Measurements from ENCODE around the gene PNMA1. TPM values are rescaled to one million over a fixed set of nuclear protein-coding genes. Genes with fewer than 3 reads are reported as not detected.

The PNMA1 gene
- total RNA-seq, 1 donor from 2014 or later: 13.9 TPM

- intact Hi-C loops (cut with micrococcal nuclease): no loop called here
- DNase-seq (no peak), ATAC-seq (no peak)
These were observed 18.2 kb downstream of the PNMA1 start for GRCh38 chr14:73695997-73696396.

- ATAC-seq (no peak), DNase-seq (no peak)
- intact Hi-C loops (cut with micrococcal nuclease): no loop called here
These were observed 19.1 kb downstream of the PNMA1 start for GRCh38 chr14:73695082-73695481.

GRCh38 chr14:73694083-73694482 is 20.1 kb downstream of the PNMA1 start:
- intact Hi-C loops (cut with micrococcal nuclease): no loop called here
- ATAC-seq (no peak), DNase-seq (no peak)

GRCh38 chr14:73686901-73687300 is 27.3 kb downstream of the PNMA1 start:
- DNase-seq: no peak
- intact Hi-C loops (cut with micrococcal nuclease): no loop called here
- ATAC-seq: no peak

- DNase-seq (no peak), ATAC-seq (no peak)
- intact Hi-C loops (cut with micrococcal nuclease): no loop called here
These were observed 28.9 kb downstream of the PNMA1 start for GRCh38 chr14:73685328-73685727.

GRCh38 chr14:73684627-73685026 is 29.6 kb downstream of the PNMA1 start:
- DNase-seq: no peak
- intact Hi-C loops (cut with micrococcal nuclease): no loop called here
- ATAC-seq: no peak

GRCh38 chr14:73680821-73681220 is 33.4 kb downstream of the PNMA1 start:
- ATAC-seq (no peak), DNase-seq (no peak)
- intact Hi-C loops (cut with micrococcal nuclease): no loop called here

GRCh38 chr14:73678698-73679097 is 35.5 kb downstream of the PNMA1 start:
- ATAC-seq: no peak
- intact Hi-C loops (cut with micrococcal nuclease): no loop called here

GRCh38 chr14:73674986-73675385 is 39.2 kb downstream of the PNMA1 start:
- intact Hi-C loops (cut with micrococcal nuclease): no loop called here
- no peak for DNase-seq

More at GRCh38 chr14:73678698-73679097, 35.5 kb downstream of the PNMA1 start:
- DNase-seq: no peak

GRCh38 chr14:73667854-73668253 is 46.3 kb downstream of the PNMA1 start:
- ATAC-seq: no peak
- intact Hi-C loops (cut with micrococcal nuclease): no loop called here
- DNase-seq: no peak

More at GRCh38 chr14:73674986-73675385, 39.2 kb downstream of the PNMA1 start:
- ATAC-seq: no peak

GRCh38 chr14:73666583-73666982 is 47.6 kb downstream of the PNMA1 start:
- DNase-seq (no peak), ATAC-seq (no peak)
- intact Hi-C loops (cut with micrococcal nuclease): no loop called here

- ATAC-seq (no peak), DNase-seq (no peak)
- intact Hi-C loops (cut with micrococcal nuclease): no loop called here
These were observed 49.1 kb downstream of the PNMA1 start for GRCh38 chr14:73665130-73665529.

- DNase-seq (no peak), ATAC-seq (no peak)
- intact Hi-C loops (cut with micrococcal nuclease): no loop called here
These were observed 50.5 kb downstream of the PNMA1 start for GRCh38 chr14:73663548-73664212.

GRCh38 chr14:73662487-73662943 is 51.7 kb downstream of the PNMA1 start:
- no peak for DNase-seq
- intact Hi-C loops (cut with micrococcal nuclease): no loop called here

GRCh38 chr14:73661872-73662271 is 52.3 kb downstream of the PNMA1 start:
- intact Hi-C loops (cut with micrococcal nuclease): no loop called here
- no peak for ATAC-seq
- DNase-seq: no peak

More at GRCh38 chr14:73662487-73662943, 51.7 kb downstream of the PNMA1 start:
- ATAC-seq: peak; percentile 20

Small RNA genes within 50 kb of the gene (microRNA-seq; reads per million reads assigned to microRNA genes)
- not detected for gene MIR4505 (ENCODE audit: borderline number of aligned reads)

Other genes starting within 250 kb of the PNMA1 start
- 8.1 TPM for gene RIOX1, start 223.5 kb downstream of the PNMA1 start, total RNA-seq
- 24.7 TPM for gene ACOT1, start 177.2 kb downstream of the PNMA1 start, total RNA-seq
- gene HEATR4, start 155.4 kb downstream of the PNMA1 start, total RNA-seq: 0.10 TPM
- 217 TPM for gene ACOT2, start 145.2 kb downstream of the PNMA1 start, total RNA-seq
- gene ACOT4, start 122.5 kb downstream of the PNMA1 start, total RNA-seq: 0.84 TPM
- gene ACOT6, start 101.9 kb downstream of the PNMA1 start, total RNA-seq: not detected
- 12.0 TPM for gene DNAL1, start 69.4 kb downstream of the PNMA1 start, total RNA-seq
- gene PTGR2, start 137.4 kb upstream of the PNMA1 start, total RNA-seq: 38.4 TPM
- 18.5 TPM for gene ZNF410, start 172.5 kb upstream of the PNMA1 start, total RNA-seq
- gene FAM161B, start 235.7 kb upstream of the PNMA1 start, total RNA-seq: 3.8 TPM
- gene COQ6, start 235.9 kb upstream of the PNMA1 start, total RNA-seq: 50.7 TPM

All from left ventricle myocardium superior (tissue), 1 donor.